Measurements from ENCODE around the gene C2CD2L.
A peak's percentile ranks its signal among the peaks of the same experiment; 100 is the strongest.
"Not testable (repeated sequence)": the region's sequence is repeated elsewhere in the genome, so short reads cannot be mapped to it uniquely, and the experiment has no call there.

C2CD2L gene

DNA sequence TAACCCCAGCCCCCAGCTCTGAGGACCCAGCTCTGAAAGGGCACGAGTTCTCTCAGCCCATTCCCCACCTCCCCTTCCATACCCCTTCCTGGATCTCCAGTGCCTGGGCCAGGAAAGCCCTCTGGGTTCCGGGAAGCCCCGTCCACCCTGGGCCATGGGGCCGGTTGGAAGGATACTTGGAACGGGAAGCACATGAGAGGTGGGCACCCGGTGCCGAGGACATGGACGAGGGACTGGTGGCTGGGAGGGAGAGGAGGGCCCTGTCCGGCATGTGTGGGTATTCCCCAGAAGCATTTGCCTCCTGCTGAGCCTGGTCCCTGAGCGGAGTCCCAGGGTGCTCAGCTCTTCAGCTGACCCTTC lies 9.1 kb downstream of the C2CD2L start:
- no peak for DNase-seq

GRCh38 chr11:119116601-119117000 lies 9.5 kb downstream of the C2CD2L start:
- no peak for DNase-seq

DNA sequence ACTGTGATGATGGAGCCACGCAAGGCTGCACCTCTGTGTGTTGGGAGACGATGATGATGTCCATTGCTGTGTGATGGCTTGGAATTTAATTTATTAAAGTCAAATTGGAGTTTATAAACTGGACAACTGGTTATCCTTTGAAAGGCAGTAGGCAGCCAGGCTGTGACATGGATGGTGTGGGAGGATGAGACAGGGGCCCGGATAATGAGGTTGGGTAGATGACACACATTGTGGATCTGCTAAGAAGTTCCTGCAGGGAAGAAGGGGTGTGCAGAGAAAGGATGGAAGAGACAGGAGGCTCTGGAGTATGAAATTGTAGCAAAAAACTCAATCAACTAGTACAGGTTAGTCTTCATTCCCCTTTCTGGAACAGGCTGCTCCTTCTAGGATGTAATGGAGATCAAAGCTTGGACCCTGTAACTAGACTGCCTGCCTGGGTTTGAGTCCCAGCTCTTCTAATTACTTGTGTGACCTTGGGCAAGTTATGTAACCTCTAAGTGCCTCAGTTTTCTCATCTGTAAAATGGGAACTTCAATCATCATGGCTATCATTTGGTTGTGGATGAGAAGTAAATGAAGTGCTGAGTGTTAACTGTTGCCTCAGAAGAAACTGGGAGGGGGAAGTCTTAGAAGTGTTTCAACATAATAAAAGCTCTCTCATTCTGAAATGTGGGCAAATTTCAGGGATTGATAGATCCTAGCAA lies 10.0 kb downstream of the C2CD2L start:
- no peak for DNase-seq

GRCh38 chr11:119118227-119118626 lies 11.1 kb downstream of the C2CD2L start:
- no peak for DNase-seq

DNA sequence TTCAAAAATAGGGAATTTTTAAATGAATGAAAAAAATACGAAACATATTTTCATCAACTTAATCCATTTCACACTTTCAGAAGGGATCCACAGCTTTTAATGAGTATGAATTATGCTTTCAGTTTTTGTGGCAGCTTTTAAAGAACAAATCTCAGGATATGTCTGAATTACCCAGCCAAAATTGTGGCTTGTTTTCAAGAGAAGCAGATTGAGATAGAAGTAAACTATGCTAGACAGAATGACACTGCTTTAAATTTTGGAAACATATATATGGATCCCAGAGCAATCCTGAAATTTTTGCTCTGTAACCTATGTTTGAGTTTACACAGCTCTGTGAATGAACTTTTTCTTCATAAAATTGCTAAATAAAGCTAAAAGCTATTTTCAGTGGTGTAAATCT lies 11.8 kb downstream of the C2CD2L start:
- DNase-seq: no peak

- peak in 1 of 2 experiments; percentile 21 for DNase-seq
Measured at GRCh38 chr11:119120639-119121007, 13.5 kb downstream of the C2CD2L start.

DNA sequence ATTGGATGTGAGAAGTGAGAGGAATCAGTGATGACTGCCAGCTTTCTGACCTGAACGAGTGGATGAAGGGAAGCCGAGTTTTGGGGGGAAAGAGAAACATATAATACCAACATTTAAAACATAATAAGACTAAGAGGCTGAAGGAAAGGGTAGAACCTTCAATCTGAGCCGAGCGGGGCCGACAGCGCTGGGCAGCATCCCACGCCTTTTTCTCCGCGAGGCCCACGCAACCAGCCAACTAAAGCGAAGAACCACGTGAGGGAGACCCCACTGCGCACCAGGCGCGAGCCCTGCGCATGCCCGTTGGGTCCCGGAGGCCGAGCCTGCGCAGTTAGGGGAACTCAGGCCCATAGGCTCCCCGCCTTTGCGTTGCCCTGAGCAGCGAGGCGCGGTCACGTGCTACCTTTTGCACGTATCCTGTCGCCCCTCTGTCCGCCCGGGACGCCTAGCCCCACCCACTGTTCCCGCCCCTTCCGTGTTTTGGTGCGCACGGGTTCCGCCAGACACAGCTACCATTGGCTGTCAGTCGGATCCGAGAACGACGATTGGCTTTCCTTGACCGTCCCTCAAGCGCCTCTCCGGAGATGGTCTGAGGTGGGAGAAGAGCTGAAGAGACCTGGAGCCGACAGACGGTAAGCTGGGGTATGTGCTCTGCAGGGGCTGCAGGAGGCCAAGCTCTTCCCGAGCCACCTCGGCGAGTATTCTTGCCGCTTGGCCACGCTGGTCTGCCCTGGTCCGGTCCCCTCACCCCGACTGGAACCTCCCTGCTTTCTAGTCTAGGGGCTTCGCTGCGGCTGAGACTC lies 14.1 kb downstream of the C2CD2L start, which contains the start of gene HINFP:
Gene HINFP (plus strand): TSS at position 573 of the 803 bp plus-strand sequence. CDS start 5,365 bp downstream, outside the sequence.
- peak; percentile 98 for DNase-seq

- DNase-seq: no peak
Measured at GRCh38 chr11:119121811-119122124, 14.6 kb downstream of the C2CD2L start.

DNA sequence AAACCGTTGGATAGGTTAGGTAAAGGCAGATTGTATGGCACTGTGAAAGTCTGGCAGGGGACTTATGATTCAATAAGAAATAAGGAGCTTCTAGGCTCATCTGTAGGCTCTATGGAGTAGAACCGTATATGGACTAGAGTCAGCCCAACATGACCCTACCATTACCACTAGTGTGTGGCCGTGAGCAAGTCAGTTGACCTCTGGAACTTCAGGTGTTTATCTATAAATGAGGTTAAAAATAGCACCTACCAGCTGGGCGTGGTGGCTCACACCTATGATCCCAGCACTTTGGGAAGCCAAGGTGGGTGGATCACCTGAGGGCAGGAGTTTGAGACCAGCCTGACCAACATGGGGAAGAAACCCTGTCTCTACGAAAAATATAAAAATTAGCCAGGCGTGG lies 18.7 kb downstream of the C2CD2L start:
- DNase-seq: no peak

DNA sequence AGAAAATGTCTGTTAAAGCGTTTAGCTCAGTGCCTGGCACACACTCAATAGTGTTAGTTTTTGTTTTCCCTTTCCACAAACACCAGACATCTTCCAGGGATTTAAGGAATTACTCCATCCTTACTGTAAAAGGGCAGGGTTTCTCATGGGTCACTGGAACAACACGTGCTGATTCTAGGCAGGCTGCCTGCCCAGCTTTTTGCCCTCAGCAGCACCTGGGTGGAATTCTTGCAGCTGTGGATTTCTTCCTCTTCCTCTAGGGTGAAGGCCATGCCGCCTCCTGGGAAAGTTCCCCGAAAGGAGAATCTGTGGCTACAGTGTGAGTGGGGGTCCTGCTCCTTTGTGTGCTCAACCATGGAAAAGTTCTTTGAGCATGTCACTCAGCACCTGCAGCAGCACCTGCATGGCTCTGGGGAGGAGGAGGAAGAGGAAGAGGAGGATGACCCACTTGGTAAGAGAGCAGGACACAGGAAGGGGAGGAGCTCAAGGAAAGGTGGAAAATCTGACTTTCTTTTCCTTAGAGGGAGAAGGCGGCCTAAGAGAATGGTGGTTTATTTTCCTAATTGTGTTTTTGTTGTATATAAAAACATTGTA lies 19.6 kb downstream of the C2CD2L start:
- DNase-seq: no peak

GRCh38 chr11:119130662-119131061 lies 23.5 kb downstream of the C2CD2L start:
- DNase-seq: no peak

GRCh38 chr11:119134389-119134978 lies 27.3 kb downstream of the C2CD2L start:
- DNase-seq: no peak

DNA sequence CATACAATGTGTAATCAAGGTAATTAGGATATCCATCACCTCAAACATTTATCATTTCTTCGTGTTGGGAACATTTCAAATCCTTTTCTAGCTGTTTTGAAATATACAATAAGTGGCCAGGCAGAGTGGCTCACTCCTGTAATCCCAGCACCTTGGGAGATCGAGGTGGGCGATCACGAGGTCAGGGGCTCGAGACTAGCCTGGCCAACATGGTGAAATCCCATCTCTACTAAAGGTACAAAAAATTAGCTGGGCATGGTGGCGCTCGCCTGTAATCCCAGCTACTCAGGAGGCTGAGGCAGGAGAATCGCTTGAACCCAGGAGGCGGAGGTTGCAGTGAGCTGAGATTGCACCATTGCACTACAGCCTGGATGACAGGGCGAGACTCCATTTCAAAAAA lies 32.1 kb downstream of the C2CD2L start:
- DNase-seq: not testable (repeated sequence)

GRCh38 chr11:119144825-119145486 lies 37.8 kb downstream of the C2CD2L start:
- peak; percentile 60 to 79 for DNase-seq

DNA sequence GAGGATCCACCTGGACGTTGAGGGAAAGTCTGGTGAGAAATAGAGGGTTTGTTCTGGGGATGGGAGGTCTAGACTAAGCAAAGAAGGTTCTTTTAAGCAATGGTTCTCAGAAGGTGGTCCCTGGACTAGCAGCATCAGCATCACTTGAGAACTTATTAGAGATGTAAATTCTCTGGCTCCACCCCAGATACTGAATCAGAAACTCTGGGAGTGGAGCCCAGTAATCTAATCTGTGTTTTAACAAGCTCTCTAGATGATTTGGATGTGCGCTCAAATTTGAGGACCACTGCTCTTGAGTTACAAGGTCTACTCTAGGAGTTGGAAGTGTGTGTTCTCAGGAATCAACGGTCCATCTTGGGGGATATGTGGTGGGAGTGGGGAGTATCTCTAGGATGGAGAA lies 38.4 kb downstream of the C2CD2L start:
- DNase-seq: no peak

- DNase-seq: no peak
Measured at GRCh38 chr11:119147604-119148333, 40.6 kb downstream of the C2CD2L start.

GRCh38 chr11:119148720-119149017 lies 41.5 kb downstream of the C2CD2L start:
- no peak for DNase-seq

DNA sequence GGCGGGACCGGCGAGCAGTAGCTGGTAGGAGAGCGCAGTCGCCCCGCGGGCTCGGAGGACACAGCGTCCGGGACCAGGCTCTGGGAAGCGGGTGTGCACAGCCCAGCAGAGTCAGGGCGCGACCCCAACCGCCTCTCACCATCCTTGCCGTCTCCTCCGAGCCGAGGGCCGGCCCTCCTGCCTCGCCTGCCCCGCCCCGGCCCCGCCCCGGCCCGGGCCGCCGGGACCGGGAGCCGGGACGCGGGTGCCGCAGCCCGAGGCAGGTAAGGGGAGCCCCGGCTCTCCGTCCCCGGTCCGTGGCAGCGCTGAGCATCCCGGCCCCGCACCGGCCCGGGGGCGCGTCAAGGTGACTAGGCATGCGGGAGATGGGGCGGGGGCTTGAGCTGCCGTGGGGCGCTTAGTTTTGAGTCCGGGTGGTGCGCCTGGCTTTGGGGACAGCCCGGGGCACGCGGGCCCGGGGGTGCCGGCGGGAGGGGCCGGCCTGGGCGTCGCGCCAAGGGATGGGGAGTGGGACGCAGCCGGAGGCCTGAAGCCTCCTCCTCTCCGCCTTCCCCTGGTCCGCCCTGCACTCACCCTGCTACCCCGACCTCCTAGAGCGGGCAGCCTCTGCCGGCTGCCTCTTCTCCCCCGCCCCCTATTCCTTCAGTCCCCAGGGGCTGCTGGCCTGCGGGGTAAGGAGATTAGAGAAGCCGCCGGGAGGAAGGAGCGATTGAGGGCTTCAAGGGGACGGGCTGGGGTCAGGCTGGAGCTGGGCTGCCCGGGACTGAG lies 42.1 kb downstream of the C2CD2L start, which contains the start of gene ABCG4:
Gene ABCG4 (plus strand): TSS at position 35 of the 768 bp plus-strand sequence. CDS start 914 bp downstream, outside the sequence.
- DNase-seq: no peak

DNA sequence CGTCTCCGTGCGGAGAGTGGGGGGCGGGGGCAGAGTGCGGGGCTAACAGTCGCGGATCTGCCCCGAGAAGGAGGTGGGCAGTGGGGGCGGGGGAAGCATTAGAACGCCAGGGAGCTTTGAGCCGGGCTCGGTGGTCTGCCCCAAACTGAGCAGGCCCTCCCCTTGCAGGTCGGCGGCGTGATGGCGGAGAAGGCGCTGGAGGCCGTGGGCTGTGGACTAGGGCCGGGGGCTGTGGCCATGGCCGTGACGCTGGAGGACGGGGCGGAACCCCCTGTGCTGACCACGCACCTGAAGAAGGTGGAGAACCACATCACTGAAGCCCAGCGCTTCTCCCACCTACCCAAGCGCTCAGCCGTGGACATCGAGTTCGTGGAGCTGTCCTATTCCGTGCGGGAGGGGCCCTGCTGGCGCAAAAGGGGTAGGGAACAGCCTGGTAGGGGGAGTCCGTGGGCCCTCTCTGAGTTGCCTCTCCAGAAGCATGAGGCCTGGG lies 42.7 kb downstream of the C2CD2L start:
- DNase-seq: no peak

GRCh38 chr11:119152043-119152442 lies 44.9 kb downstream of the C2CD2L start:
- no peak for DNase-seq

- DNase-seq: no peak
Measured at GRCh38 chr11:119152604-119153003, 45.5 kb downstream of the C2CD2L start.

All from SHP77 (cell line).